Left kidney (tissue), 2 donors: Measurements from ENCODE around the gene IL1RAPL1. TPM values are rescaled to one million over a fixed set of nuclear protein-coding genes. Genes with fewer than 3 reads are reported as not detected.

ENCODE experiments used
- DNase-seq: peaks from one replicate; pipeline ENCODE4 v3.0.0-alpha.2; 2013
- polyA plus RNA-seq: library from polyadenylated mRNA; unstranded; fragments of 120-200 nt; gene quantifications from one replicate; pipeline ENCODE4 v1.2.1, GENCODE V29; 2013; ENCODE audit not compliant: insufficient read length

Gene IL1RAPL1
- polyA plus RNA-seq, 1 donor = 2.5 TPM

GRCh38 chrX:29903360-29903759 is 1316.1 kb downstream of the IL1RAPL1 start:
- peak; percentile 14 for DNase-seq

- no peak for DNase-seq
Measured at GRCh38 chrX:29911673-29912072, 1324.4 kb downstream of the IL1RAPL1 start.

GRCh38 chrX:29913647-29914046 is 1326.4 kb downstream of the IL1RAPL1 start:
- no peak for DNase-seq

- DNase-seq = no peak
Measured at GRCh38 chrX:29922607-29923006, 1335.4 kb downstream of the IL1RAPL1 start.

GRCh38 chrX:29926056-29926455 is 1338.8 kb downstream of the IL1RAPL1 start:
- no peak for DNase-seq

DNA sequence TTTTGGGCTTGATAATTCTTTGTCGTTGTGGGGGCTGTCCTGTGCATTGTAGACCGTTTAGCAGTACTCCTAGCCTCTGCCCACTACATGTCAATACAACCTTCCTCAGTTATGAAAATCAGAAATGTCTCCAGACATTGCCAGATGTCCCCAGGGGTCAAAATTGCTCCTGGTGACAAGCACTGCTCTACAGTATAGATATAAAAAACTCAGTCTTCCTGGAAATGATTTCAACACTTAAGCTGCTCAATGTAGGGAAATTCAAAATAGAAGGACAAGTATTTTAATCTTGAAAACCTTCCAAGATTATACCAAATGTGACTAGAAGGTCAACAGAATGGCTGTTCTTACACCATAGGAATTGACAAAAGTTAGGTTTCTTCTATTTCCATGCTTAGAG is 1339.4 kb downstream of the IL1RAPL1 start:
- DNase-seq = no peak

GRCh38 chrX:29935455-29935854 is 1348.2 kb downstream of the IL1RAPL1 start:
- DNase-seq = no peak

- no peak for DNase-seq
Measured at GRCh38 chrX:29940750-29941149, 1353.5 kb downstream of the IL1RAPL1 start.

GRCh38 chrX:29941287-29941686 is 1354.0 kb downstream of the IL1RAPL1 start:
- no peak for DNase-seq

GRCh38 chrX:29947225-29947624 is 1360.0 kb downstream of the IL1RAPL1 start:
- DNase-seq = no peak

DNA sequence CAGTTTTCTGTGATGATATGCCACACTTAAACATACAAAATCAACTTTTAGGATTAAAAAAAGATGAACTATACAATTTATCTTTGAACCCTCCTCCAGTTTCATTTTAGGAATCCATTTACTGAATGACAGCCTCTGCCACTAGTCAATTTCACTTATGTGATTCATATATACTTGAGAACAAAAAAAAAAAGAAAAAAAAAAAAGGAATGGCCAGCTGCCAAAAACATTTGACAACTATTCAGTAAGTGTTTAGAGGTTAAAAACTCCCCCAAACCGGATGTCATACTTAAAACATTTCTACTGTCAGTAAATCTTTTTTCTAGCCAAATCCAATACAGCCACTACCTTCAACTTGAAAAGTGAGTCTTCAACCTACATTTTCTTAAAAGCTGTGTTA is 1361.4 kb downstream of the IL1RAPL1 start:
- no peak for DNase-seq

- DNase-seq = no peak
Measured at GRCh38 chrX:29952016-29952415, 1364.8 kb downstream of the IL1RAPL1 start.

DNA sequence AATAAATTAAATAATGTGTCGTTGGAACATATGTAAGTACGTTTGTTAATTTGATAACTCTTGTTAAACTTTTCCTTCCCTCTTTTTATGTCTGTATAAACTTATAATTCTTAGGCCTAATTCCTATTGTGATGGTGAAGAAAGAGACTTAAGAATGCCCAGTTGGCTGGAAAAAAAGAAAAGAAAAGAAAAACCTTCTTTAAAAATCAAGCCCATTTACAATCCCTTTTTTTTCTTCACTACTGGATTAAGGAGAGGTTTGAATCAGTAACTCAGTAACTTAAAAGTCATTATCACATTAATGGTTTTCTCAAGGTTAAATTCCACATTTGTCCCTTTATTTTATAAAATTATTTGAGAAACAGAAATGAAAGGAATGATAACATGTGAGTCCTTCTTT is 1374.8 kb downstream of the IL1RAPL1 start:
- DNase-seq = no peak

GRCh38 chrX:29965634-29966033 is 1378.4 kb downstream of the IL1RAPL1 start:
- DNase-seq = no peak

- no peak for DNase-seq
Measured at GRCh38 chrX:29992083-29992482, 1404.8 kb downstream of the IL1RAPL1 start.

- DNase-seq = no peak
Measured at GRCh38 chrX:30005813-30006212, 1418.6 kb downstream of the IL1RAPL1 start.
